A673 (cell line): Measurements from ENCODE around the gene KCNMB1. TPM values are rescaled to one million over a fixed set of nuclear protein-coding genes. Genes with fewer than 3 reads are reported as not detected.

Experiments
- BruUV-seq: library from RNA; stranded (reverse); fragments of 400-500 nt; replicated peaks from 2 replicates; lab custom pipeline; 2021; lab: Mats Ljungman, UMichigan
- CTCF ChIA-PET: fragments of 300-600 bp; sonication (Branson Sonifier 250); formaldehyde crosslinking; loops from one replicate; lab custom pipeline; 2022; ENCODE audit warnings: antibody characterized with exemption; lab: Charles Lee
- POLR2A ChIA-PET: fragments of 300-600 bp; sonication (Branson Sonifier 250); formaldehyde crosslinking; loops from one replicate; lab custom pipeline; 2022; ENCODE audit warnings: antibody characterized with exemption; ENCODE audit not compliant: low non-redundant PET; lab: Charles Lee
- DNase-seq: peaks from one replicate; pipeline ENCODE4 v3.0.0-alpha.2; 2015; ENCODE audit warnings: low spot score
- H3K27ac ChIP-seq: fragments of 200-600 bp; sonication (generic); 2 replicates; pipeline ENCODE4 v1.5.1; 2016; ENCODE audit warnings: mixed run types, low read depth, mild to moderate bottlenecking, mixed read lengths, antibody characterized with exemption, low read length; ENCODE audit not compliant: poor library complexity, severe bottlenecking
- H3K27me3 ChIP-seq: fragments of 200-600 bp; sonication (generic); replicated peaks from 2 replicates; pipeline ENCODE4 v1.6.1; 2017; ENCODE audit warnings: mixed run types, low read depth, mild to moderate bottlenecking, mixed read lengths, antibody characterized with exemption, low read length; ENCODE audit not compliant: insufficient read depth, poor library complexity
- H3K36me3 ChIP-seq: fragments of 200-600 bp; sonication (generic); 2 replicates; pipeline ENCODE4 v1.6.1; 2016; ENCODE audit warnings: mixed run types, mild to moderate bottlenecking, mixed read lengths, antibody characterized with exemption, low read length; ENCODE audit not compliant: insufficient read depth, poor library complexity, severe bottlenecking
- H3K4me1 ChIP-seq: fragments of 200-600 bp; sonication (generic); 2 replicates; pipeline ENCODE4 v1.6.1; 2017; ENCODE audit warnings: mixed run types, mild to moderate bottlenecking, mixed read lengths, antibody characterized with exemption, low read length; ENCODE audit not compliant: insufficient read depth, poor library complexity, severe bottlenecking
- H3K4me3 ChIP-seq: fragments of 200-600 bp; sonication (generic); 2 replicates; pipeline ENCODE4 v1.5.1; 2016; ENCODE audit warnings: low read depth, mixed run types, mild to moderate bottlenecking, mixed read lengths, low read length; ENCODE audit not compliant: poor library complexity, severe bottlenecking
- H3K9me3 ChIP-seq: fragments of 200-600 bp; sonication (generic); 2 replicates; pipeline ENCODE4 v1.6.1; 2016; ENCODE audit warnings: mixed run types, low read depth, mild to moderate bottlenecking, mixed read lengths, antibody characterized with exemption, low read length; ENCODE audit not compliant: poor library complexity, severe bottlenecking
- EZH2 ChIP-seq: fragments of 200-600 bp; sonication (generic); IDR thresholded peaks from 2 replicates; pipeline ENCODE4 v1.6.1; 2017; ENCODE audit warnings: borderline replicate concordance, low read depth, mild to moderate bottlenecking, mixed read lengths, antibody characterized with exemption, low read length; ENCODE audit not compliant: poor library complexity, severe bottlenecking
- intact Hi-C: fragments of 100-400 bp; cut with micrococcal nuclease; formaldehyde crosslinking; loops from one replicate; pipeline ENCODE4 v1.10.0; 2022; ENCODE audit not compliant: unreplicated experiment
- total RNA-seq: library from RNA; stranded (reverse); gene quantifications from 2 replicates; pipeline ENCODE4 v1.2.3, GENCODE V29; 2021
- TF ChIP-seq, protein P1 (sequence below): fragments of 300-800, 200-600 bp; sonication (generic); conservative IDR thresholded peaks from 2 replicates; pipeline ENCODE4 v1.5.1; 2017; ENCODE audit warnings: low read depth, mild to moderate bottlenecking, antibody characterized with exemption, low read length, moderate library complexity, mixed read lengths

KCNMB1 gene
- total RNA-seq, 1 experiment from 2014 or later, result not detected

DNA sequence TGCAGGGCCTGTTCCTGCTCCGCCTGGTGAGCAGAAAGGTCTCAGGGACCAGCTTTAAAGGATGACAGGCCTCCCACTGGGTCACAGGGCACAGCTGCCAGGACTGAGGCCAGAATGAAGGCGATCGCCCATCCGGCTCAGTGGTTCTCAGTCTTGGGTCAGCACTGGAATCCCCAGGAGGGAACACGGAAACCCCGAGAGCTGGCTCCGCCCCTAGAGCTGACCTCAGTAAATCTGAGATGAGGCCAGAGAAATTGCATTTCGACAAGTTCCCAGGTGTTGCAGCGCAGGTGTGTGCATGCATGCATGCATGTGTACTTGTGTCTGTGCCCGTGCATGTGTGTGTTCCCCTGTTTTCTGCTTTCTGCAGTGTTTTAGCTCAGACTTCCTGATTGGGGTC lies 47.2 kb upstream of the KCNMB1 start:
- no TSS peak for BruUV-seq
- ChIA-PET POLR2A (no interaction called here), CTCF (interaction anchor here (1.6 kb wide), 1 partner anchor 210 kb away, joined by 4 read pairs; no protein-coding TSS in a partner anchor)
- no peak overlapping the region for H3K27ac ChIP-seq
- intact Hi-C loops, result no loop called here
- H3K27me3 ChIP-seq, result no peaks in the 10 kb centered on the region
- H3K4me1 ChIP-seq, result peaks cover 6% of the 10 kb centered on the region
- no peak for DNase-seq
- no peak overlapping the region for H3K4me3 ChIP-seq
- no peaks in the 10 kb centered on the region for H3K36me3 ChIP-seq
- TF ChIP-seq EZH2, result no peak
- TF ChIP-seq, protein P1, sequence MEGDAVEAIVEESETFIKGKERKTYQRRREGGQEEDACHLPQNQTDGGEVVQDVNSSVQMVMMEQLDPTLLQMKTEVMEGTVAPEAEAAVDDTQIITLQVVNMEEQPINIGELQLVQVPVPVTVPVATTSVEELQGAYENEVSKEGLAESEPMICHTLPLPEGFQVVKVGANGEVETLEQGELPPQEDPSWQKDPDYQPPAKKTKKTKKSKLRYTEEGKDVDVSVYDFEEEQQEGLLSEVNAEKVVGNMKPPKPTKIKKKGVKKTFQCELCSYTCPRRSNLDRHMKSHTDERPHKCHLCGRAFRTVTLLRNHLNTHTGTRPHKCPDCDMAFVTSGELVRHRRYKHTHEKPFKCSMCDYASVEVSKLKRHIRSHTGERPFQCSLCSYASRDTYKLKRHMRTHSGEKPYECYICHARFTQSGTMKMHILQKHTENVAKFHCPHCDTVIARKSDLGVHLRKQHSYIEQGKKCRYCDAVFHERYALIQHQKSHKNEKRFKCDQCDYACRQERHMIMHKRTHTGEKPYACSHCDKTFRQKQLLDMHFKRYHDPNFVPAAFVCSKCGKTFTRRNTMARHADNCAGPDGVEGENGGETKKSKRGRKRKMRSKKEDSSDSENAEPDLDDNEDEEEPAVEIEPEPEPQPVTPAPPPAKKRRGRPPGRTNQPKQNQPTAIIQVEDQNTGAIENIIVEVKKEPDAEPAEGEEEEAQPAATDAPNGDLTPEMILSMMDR, result no peak
- H3K9me3 ChIP-seq, result no peaks in the 10 kb centered on the region

DNA sequence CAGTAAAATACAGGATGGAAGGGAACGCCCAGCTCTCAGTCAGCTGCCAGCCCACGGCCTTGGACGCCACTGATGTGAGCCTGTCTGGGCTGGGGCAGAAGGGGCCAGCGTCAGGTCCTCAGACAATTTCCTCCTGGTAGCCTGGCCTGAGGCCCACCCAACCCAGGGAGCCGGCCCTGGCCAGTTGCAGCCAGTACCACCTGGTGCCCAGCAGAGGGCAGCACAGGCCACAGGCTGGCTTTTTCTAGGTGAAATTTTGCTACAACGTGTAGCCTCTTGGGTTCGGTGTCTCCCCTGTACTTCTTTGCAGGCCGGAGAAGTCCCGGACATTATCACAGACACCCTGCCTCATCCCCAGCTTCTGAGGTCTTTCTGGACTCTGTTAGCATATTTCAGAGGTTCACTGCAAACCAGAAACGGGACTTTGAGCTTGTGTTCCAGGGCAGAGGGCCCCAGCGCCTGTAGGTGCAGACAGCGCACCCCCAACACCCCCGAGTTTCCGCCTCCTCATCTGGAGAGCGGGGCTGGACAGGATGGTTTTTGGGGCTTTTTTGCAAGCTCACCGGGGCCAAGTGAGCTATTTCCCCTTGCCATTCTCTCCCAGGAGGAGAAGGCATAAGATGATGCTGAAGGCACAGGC lies 45.9 kb upstream of the KCNMB1 start:
- ChIA-PET POLR2A (no interaction called here), CTCF (interaction anchor here (1.2 to 1.6 kb wide), 2 partner anchors 198 to 209 kb away, joined by 4 to 5 read pairs; no protein-coding TSS in a partner anchor)
- H3K9me3 ChIP-seq, result no peaks in the 10 kb centered on the region
- no peaks in the 10 kb centered on the region for H3K36me3 ChIP-seq
- H3K4me1 ChIP-seq, result peaks cover 6% of the 10 kb centered on the region
- H3K27me3 ChIP-seq, result no peaks in the 10 kb centered on the region
- H3K4me3 ChIP-seq, result no peak overlapping the region
- intact Hi-C loops, result loop anchor here (2.0 kb wide), 2 partner anchors 188 to 198 kb away; no protein-coding TSS in a partner anchor
- no peak overlapping the region for H3K27ac ChIP-seq
- peak; percentile 43 for DNase-seq
- no TSS peak for BruUV-seq
- TF ChIP-seq, protein P1, result peak; percentile 87
- TF ChIP-seq EZH2, result no peak

DNA sequence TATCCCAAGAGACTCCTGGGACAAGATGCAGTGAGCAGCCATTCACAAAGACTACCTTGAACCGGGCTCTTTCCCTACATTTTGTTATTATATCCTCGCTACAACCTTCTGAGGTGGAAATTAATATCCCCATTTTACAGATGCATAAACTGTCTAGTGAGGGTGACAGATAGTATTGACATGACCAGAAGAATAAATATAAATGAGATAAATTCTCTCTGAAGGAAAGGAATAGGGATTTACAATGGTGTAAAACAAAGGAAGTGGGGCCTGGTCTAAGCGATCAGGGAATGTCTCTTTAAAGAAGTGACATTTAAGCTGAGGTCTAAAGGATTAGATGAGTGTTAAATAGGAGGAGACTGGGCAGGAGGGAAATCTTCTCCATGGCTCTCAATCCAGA lies 43.5 kb upstream of the KCNMB1 start:
- H3K4me3 ChIP-seq, result no peak overlapping the region
- no peaks in the 10 kb centered on the region for H3K27me3 ChIP-seq
- H3K4me1 ChIP-seq, result peaks cover 2% of the 10 kb centered on the region
- intact Hi-C loops, result no loop called here
- no TSS peak for BruUV-seq
- no peak overlapping the region for H3K27ac ChIP-seq
- ChIA-PET CTCF (interaction anchor here (0.6 kb wide), 1 partner anchor 31 kb away, joined by 3 read pairs; no protein-coding TSS in a partner anchor), POLR2A (no interaction called here)
- no peaks in the 10 kb centered on the region for H3K36me3 ChIP-seq
- H3K9me3 ChIP-seq, result no peaks in the 10 kb centered on the region
- DNase-seq, result no peak
- no peak for TF ChIP-seq EZH2
- TF ChIP-seq, protein P1, result no peak
